GM18858 (cell line): ENCODE results near the gene PTMA.
"Not testable (repeated sequence)": the region's sequence is repeated elsewhere in the genome, so short reads cannot be mapped to it uniquely, and the experiment has no call there.

Experiments used
- ATAC-seq: cut with Tn5 transposase; IDR thresholded peaks from one replicate; pipeline ENCODE4 v1.9.1; 2021; ENCODE audit not compliant: unreplicated experiment

Gene PTMA

GRCh38 chr2:231691251-231691772, 17.0 kb upstream of the PTMA start:
- ATAC-seq, result no peak

- no peak for ATAC-seq
Measured at GRCh38 chr2:231692847-231693246, 15.5 kb upstream of the PTMA start.

- ATAC-seq, result no peak
Measured at GRCh38 chr2:231693956-231694355, 14.4 kb upstream of the PTMA start.

- no peak for ATAC-seq
Measured at GRCh38 chr2:231696004-231696367, 12.3 kb upstream of the PTMA start.

- ATAC-seq, result no peak
Measured at GRCh38 chr2:231699006-231699405, 9.3 kb upstream of the PTMA start.

- no peak for ATAC-seq
Measured at GRCh38 chr2:231701456-231702373, 6.6 kb upstream of the PTMA start.

GRCh38 chr2:231704017-231704416, 4.3 kb upstream of the PTMA start:
- ATAC-seq, result no peak

GRCh38 chr2:231706731-231707624, 1.3 kb upstream of the PTMA start:
- ATAC-seq, result peak; percentile 26

GRCh38 chr2:231707625-231707926, 749 bp upstream of the PTMA start:
- ATAC-seq, result no peak

- no peak for ATAC-seq
Measured at GRCh38 chr2:231708773-231709635, 679 bp downstream of the PTMA start.

GRCh38 chr2:231709636-231709980, 1.3 kb downstream of the PTMA start:
- ATAC-seq, result no peak

- ATAC-seq, result no peak
Measured at GRCh38 chr2:231709981-231710798, 1.9 kb downstream of the PTMA start.

GRCh38 chr2:231710799-231711676, 2.7 kb downstream of the PTMA start:
- ATAC-seq, result no peak

GRCh38 chr2:231711677-231712450, 3.5 kb downstream of the PTMA start:
- ATAC-seq, result no peak

GRCh38 chr2:231712451-231713021, 4.2 kb downstream of the PTMA start:
- not testable (repeated sequence) for ATAC-seq

- not testable (repeated sequence) for ATAC-seq
Measured at GRCh38 chr2:231713406-231713729, 5.0 kb downstream of the PTMA start.

GRCh38 chr2:231713730-231714638, 5.7 kb downstream of the PTMA start:
- ATAC-seq, result no peak
